ENCODE measurements around the gene OR5H6.

OR5H6 gene

GRCh38 chr3:98263944-98264343, at the start of gene OR5H6:
OR5H6 (plus strand) TSS chr3:98264244; CDS start chr3:98264333, 89 bp downstream.
- no peak for TF ChIP-seq CTCF (IDR thresholded peaks at IDR 0.05; ENCODE audit: extremely low read depth, insufficient read depth, missing control alignments)

GRCh38 chr3:98215051-98215450, 49.0 kb upstream of the OR5H6 start:
- in situ Hi-C loops (cut with MboI; ENCODE audit: low pct_unique_long_range_greater_than_20kb, low sequenced_read_pairs, unreplicated experiment), result no loop called here

More at GRCh38 chr3:98263944-98264343, at the start of gene OR5H6:
- in situ Hi-C loops (cut with MboI; ENCODE audit: low pct_unique_long_range_greater_than_20kb, low sequenced_read_pairs, unreplicated experiment), result no loop called here
- DNase-seq (ENCODE audit: low spot score), result no peak

GRCh38 chr3:98223907-98224672, 40.0 kb upstream of the OR5H6 start:
- in situ Hi-C loops (cut with MboI; ENCODE audit: low pct_unique_long_range_greater_than_20kb, low sequenced_read_pairs, unreplicated experiment), result no loop called here
- no peak for TF ChIP-seq CTCF (IDR thresholded peaks at IDR 0.05; ENCODE audit: extremely low read depth, insufficient read depth, missing control alignments)
- no peak for DNase-seq (ENCODE audit: low spot score)

More at GRCh38 chr3:98215051-98215450, 49.0 kb upstream of the OR5H6 start:
- no peak for TF ChIP-seq CTCF (IDR thresholded peaks at IDR 0.05; ENCODE audit: extremely low read depth, insufficient read depth, missing control alignments)
- no peak for DNase-seq (ENCODE audit: low spot score)

- TF ChIP-seq CTCF (IDR thresholded peaks at IDR 0.05; ENCODE audit: extremely low read depth, insufficient read depth, missing control alignments), result no peak
Observed at GRCh38 chr3:98232489-98232888, 31.6 kb upstream of the OR5H6 start.

GRCh38 chr3:98233468-98233867, 30.6 kb upstream of the OR5H6 start:
- DNase-seq (ENCODE audit: low spot score), result no peak
- in situ Hi-C loops (cut with MboI; ENCODE audit: low pct_unique_long_range_greater_than_20kb, low sequenced_read_pairs, unreplicated experiment), result no loop called here
- no peak for TF ChIP-seq CTCF (IDR thresholded peaks at IDR 0.05; ENCODE audit: extremely low read depth, insufficient read depth, missing control alignments)

More at GRCh38 chr3:98232489-98232888, 31.6 kb upstream of the OR5H6 start:
- in situ Hi-C loops (cut with MboI; ENCODE audit: low pct_unique_long_range_greater_than_20kb, low sequenced_read_pairs, unreplicated experiment), result no loop called here
- DNase-seq (ENCODE audit: low spot score), result no peak

- in situ Hi-C loops (cut with MboI; ENCODE audit: low pct_unique_long_range_greater_than_20kb, low sequenced_read_pairs, unreplicated experiment), result no loop called here
- DNase-seq (ENCODE audit: low spot score), result no peak
- no peak for TF ChIP-seq CTCF (IDR thresholded peaks at IDR 0.05; ENCODE audit: extremely low read depth, insufficient read depth, missing control alignments)
Observed at GRCh38 chr3:98240131-98240530, 23.9 kb upstream of the OR5H6 start.

Measured in GM13977 (cell line).